Peyer's patch (tissue), 4 donors: ENCODE results near the gene CDC14A.

Experiments used
- POLR2A ChIP-seq, 2 donors: fragments of 450-650 bp; IDR thresholded peaks; one replicate each; pipeline ENCODE4 v1.5.1; 2017; ENCODE audit warnings: antibody characterized with exemption in 2 of 2, mild to moderate bottlenecking in 2 of 2, moderate library complexity in 2 of 2
- TF ChIP-seq, protein P1 (sequence below), 6 experiments: fragments of 450-650 bp in 4 of 6; fragments of 200-600 bp in 2 of 6; sonication (generic) in 1 of 6; IDR thresholded peaks; one replicate each; pipeline ENCODE4 v1.5.1; 2017 to 2019; ENCODE audit warnings: antibody characterized with exemption in 6 of 6, mild to moderate bottlenecking in 3 of 6, moderate library complexity in 1 of 6

DNA sequence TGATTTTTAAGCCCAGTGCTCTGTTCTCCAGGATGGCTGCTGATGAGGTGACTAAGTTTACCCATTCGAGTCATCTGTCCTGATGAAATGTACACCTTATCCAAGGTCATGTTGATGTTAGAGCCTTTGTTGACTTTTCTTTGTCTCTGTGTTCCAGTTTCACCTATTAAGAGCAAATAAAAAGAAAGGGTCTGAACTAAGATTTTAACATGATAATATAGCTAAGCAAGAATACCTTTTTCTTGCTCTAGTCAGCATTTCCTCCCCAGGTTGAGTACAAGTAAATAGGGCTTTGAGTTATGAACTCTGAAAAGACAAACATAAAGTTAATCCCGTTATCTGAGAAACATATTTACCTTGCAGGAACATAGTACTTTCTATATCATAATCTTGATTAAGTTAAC lies 133.6 kb downstream of the CDC14A start:
- no peak for TF ChIP-seq POLR2A (IDR thresholded peaks at IDR 0.05)
- TF ChIP-seq, protein P1, sequence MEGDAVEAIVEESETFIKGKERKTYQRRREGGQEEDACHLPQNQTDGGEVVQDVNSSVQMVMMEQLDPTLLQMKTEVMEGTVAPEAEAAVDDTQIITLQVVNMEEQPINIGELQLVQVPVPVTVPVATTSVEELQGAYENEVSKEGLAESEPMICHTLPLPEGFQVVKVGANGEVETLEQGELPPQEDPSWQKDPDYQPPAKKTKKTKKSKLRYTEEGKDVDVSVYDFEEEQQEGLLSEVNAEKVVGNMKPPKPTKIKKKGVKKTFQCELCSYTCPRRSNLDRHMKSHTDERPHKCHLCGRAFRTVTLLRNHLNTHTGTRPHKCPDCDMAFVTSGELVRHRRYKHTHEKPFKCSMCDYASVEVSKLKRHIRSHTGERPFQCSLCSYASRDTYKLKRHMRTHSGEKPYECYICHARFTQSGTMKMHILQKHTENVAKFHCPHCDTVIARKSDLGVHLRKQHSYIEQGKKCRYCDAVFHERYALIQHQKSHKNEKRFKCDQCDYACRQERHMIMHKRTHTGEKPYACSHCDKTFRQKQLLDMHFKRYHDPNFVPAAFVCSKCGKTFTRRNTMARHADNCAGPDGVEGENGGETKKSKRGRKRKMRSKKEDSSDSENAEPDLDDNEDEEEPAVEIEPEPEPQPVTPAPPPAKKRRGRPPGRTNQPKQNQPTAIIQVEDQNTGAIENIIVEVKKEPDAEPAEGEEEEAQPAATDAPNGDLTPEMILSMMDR (IDR thresholded peaks at IDR 0.05) = no peak
